IMR-90 (cell line): ENCODE data around the gene DNAI2. TPM values are rescaled to one million over a fixed set of nuclear protein-coding genes. Genes with fewer than 3 reads are reported as not detected.

Experiments
- ATAC-seq: fragments of 200-7000 bp; cut with Tn5 transposase; 2 replicates; pipeline ENCODE4 v1.9.1; 2020; ENCODE audit warnings: low read depth, mild to moderate bottlenecking, moderate library complexity
- BruUV-seq: library from RNA; stranded (reverse); fragments of 400-500 nt; replicated peaks from 2 replicates; lab custom pipeline; 2021; lab: Mats Ljungman, UMichigan
- CTCF ChIA-PET: fragments of 300-600 bp; formaldehyde crosslinking; extraction: SDS; loops from one replicate; lab custom pipeline; 2021; ENCODE audit warnings: antibody characterized with exemption; lab: Yijun Ruan, JAX
- POLR2A ChIA-PET: fragments of 300-600 bp; sonication (Branson Sonifier 250); formaldehyde crosslinking; loops from one replicate; lab custom pipeline; 2022; ENCODE audit warnings: antibody characterized with exemption; ENCODE audit not compliant: unreplicated experiment; lab: Charles Lee
- DNase-seq: peaks from one replicate; pipeline ENCODE4 v3.0.0; 2013
- H2AFZ ChIP-seq: replicated peaks from 2 replicates; pipeline ENCODE3; 2013; ENCODE audit warnings: low read length, mild to moderate bottlenecking; ENCODE audit not compliant: poor library complexity
- H2AK5ac ChIP-seq: 2 replicates; pipeline ENCODE4 v1.6.1; 2013; ENCODE audit warnings: low read depth, low read length, inconsistent platforms
- H2AK9ac ChIP-seq: replicated peaks from 2 replicates; pipeline ENCODE3; 2013; ENCODE audit warnings: mild to moderate bottlenecking, low read depth, low read length, moderate library complexity; ENCODE audit not compliant: poor library complexity
- H2BK120ac ChIP-seq: 2 replicates; pipeline ENCODE4 v1.6.1; 2013; ENCODE audit warnings: low read depth, low read length, inconsistent platforms
- H2BK15ac ChIP-seq: 3 replicates; pipeline ENCODE4 v1.6.1; 2013; ENCODE audit warnings: low read depth, low read length, inconsistent platforms
- H2BK20ac ChIP-seq: 2 replicates; pipeline ENCODE4 v1.6.1; 2013; ENCODE audit warnings: low read depth, mild to moderate bottlenecking, inconsistent platforms, low read length, moderate library complexity
- H2BK5ac ChIP-seq: 2 replicates; pipeline ENCODE4 v1.6.1; 2013; ENCODE audit warnings: mild to moderate bottlenecking, low read depth, low read length, inconsistent platforms; ENCODE audit not compliant: poor library complexity, severe bottlenecking
- H3K14ac ChIP-seq: replicated peaks from 2 replicates; pipeline ENCODE4 v1.6.1; 2013; ENCODE audit warnings: low read depth, low read length, inconsistent platforms
- H3K18ac ChIP-seq: 2 replicates; pipeline ENCODE4 v1.6.1; 2013; ENCODE audit warnings: low read depth, low read length, control low read depth
- H3K23ac ChIP-seq: 2 replicates; pipeline ENCODE4 v1.6.1; 2013; ENCODE audit warnings: low read depth, low read length, inconsistent platforms
- H3K27ac ChIP-seq: 2 replicates; pipeline ENCODE4 v1.5.1; 2013; ENCODE audit warnings: mild to moderate bottlenecking, control low read depth, low read length; ENCODE audit not compliant: insufficient read depth
- H3K27me3 ChIP-seq: 2 replicates; pipeline ENCODE4 v1.6.1; 2013; ENCODE audit warnings: low read length; ENCODE audit not compliant: control insufficient read depth, insufficient read depth
- H3K36me3 ChIP-seq: 2 replicates; pipeline ENCODE4 v1.6.1; 2013; ENCODE audit warnings: low read length, mixed read lengths; ENCODE audit not compliant: control insufficient read depth, insufficient read depth
- H3K4ac ChIP-seq: 2 replicates; pipeline ENCODE4 v1.6.1; 2013; ENCODE audit warnings: low read depth, low read length, inconsistent platforms
- H3K4me1 ChIP-seq: 2 replicates; pipeline ENCODE4 v1.6.1; 2013; ENCODE audit warnings: low read length, mixed read lengths; ENCODE audit not compliant: control insufficient read depth, insufficient read depth
- H3K4me2 ChIP-seq: 2 replicates; pipeline ENCODE4 v1.6.1; 2013; ENCODE audit warnings: low read depth, mild to moderate bottlenecking, control low read depth, low read length, moderate library complexity
- H3K4me3 ChIP-seq: 2 replicates; pipeline ENCODE4 v1.5.1; 2013; ENCODE audit warnings: low read depth, mild to moderate bottlenecking, control low read depth, low read length, moderate library complexity; ENCODE audit not compliant: insufficient read depth
- H3K56ac ChIP-seq: 2 replicates; pipeline ENCODE4 v1.6.1; 2013; ENCODE audit warnings: low read length, inconsistent platforms; ENCODE audit not compliant: insufficient read depth; ENCODE audit errors: extremely low read depth
- H3K79me1 ChIP-seq, 2 experiments: 2 replicates each; pipeline ENCODE4 v1.6.1; 2013; ENCODE audit warnings: low read length in 2 of 2, inconsistent platforms in 1 of 2, low read depth in 1 of 2
- H3K9ac ChIP-seq: 2 replicates; pipeline ENCODE4 v1.6.1; 2013; ENCODE audit warnings: low read depth, low read length, control low read depth
- H3K9me1 ChIP-seq: 2 replicates; pipeline ENCODE4 v1.6.1; 2013; ENCODE audit warnings: low read length, inconsistent platforms; ENCODE audit not compliant: insufficient read depth
- H3K9me3 ChIP-seq: 2 replicates; pipeline ENCODE4 v1.6.1; 2013; ENCODE audit warnings: low read length; ENCODE audit not compliant: control insufficient read depth, insufficient read depth
- H4K20me1 ChIP-seq: 2 replicates; pipeline ENCODE4 v1.6.1; 2013; ENCODE audit warnings: low read length, inconsistent platforms; ENCODE audit not compliant: insufficient read depth
- H4K5ac ChIP-seq: 2 replicates; pipeline ENCODE4 v1.6.1; 2013; ENCODE audit warnings: mild to moderate bottlenecking, low read depth, low read length, control low read depth
- H4K8ac ChIP-seq, 2 experiments: 2 replicates each; pipeline ENCODE4 v1.6.1; 2013; ENCODE audit warnings: low read depth in 2 of 2, low read length in 2 of 2, control low read depth in 1 of 2, inconsistent platforms in 1 of 2
- H4K91ac ChIP-seq: 2 replicates; pipeline ENCODE4 v1.6.1; 2013; ENCODE audit warnings: low read depth, low read length, inconsistent platforms; ENCODE audit not compliant: insufficient read depth
- MAFK ChIP-seq: IDR thresholded peaks from 2 replicates; pipeline ENCODE4 v1.6.1; 2012; ENCODE audit warnings: low read depth, low read length, improper control_type of control experiment
- RFX5 ChIP-seq: IDR thresholded peaks from 2 replicates; pipeline ENCODE4 v1.8.0; 2012; ENCODE audit warnings: low read depth, mild to moderate bottlenecking, low read length, moderate library complexity
- WGBS, 2 experiments: methylation state at CpG; one replicate each; pipeline versions ENCODE4 v1.1.5 to v1.1.7; 2013; ENCODE audit warnings: missing lambda C conversion rate in 2 of 2; ENCODE audit not compliant: insufficient read length in 1 of 2; ENCODE audit errors: extremely low coverage in 2 of 2; 5-methylcytosine and 5-hydroxymethylcytosine counted together
- dilution Hi-C: fragments of 300-500 bp; cut with HindIII; formaldehyde crosslinking; loops from one replicate; pipeline ENCODE4 v1.14.3; 2018; ENCODE audit warnings: low sequenced_read_pairs; ENCODE audit not compliant: unreplicated experiment
- in situ Hi-C: fragments of 300-500 bp; cut with MboI; formaldehyde crosslinking; loops from 3 replicates; pipeline ENCODE4 v1.14.3; 2019; ENCODE audit warnings: low sequenced_read_pairs, inconsistent platforms, mixed read lengths
- intact Hi-C: fragments of 100-400 bp; cut with micrococcal nuclease; formaldehyde crosslinking; loops from 2 replicates; pipeline ENCODE4 v1.10.0; 2022
- polyA plus RNA-seq, 3 experiments: library from polyadenylated mRNA; depleted of rRNA; stranded (reverse); fragments of >200 nt; gene quantifications; 2 replicates each; pipeline ENCODE4 v1.2.3, GENCODE V29; 2012; ENCODE audit warnings: low replicate concordance in 1 of 3
- total RNA-seq: library from RNA; depleted of rRNA; stranded (reverse); fragments of >200 nt; gene quantifications from 2 replicates; pipeline ENCODE4 v1.2.3, GENCODE V29; 2012
- TF ChIP-seq, protein P1 (sequence below): fragments of 150-350 bp; IDR thresholded peaks from 2 replicates; pipeline ENCODE4 v1.6.1; 2016; ENCODE audit warnings: low read depth, mild to moderate bottlenecking, low read length, moderate library complexity, borderline replicate concordance
- TF ChIP-seq, protein P2 (sequence below): conservative IDR thresholded peaks from 2 replicates; pipeline ENCODE4 v1.5.1; 2012; ENCODE audit warnings: mild to moderate bottlenecking, low read depth, low read length, improper control_type of control experiment

DNAI2 gene
- total and polyA plus RNA-seq, 2 of the 4 experiments (the other 2 are of a cell fraction) = not detected

- Histone ChIP-seq H3K14ac (no peak overlapping the region), H3K27me3 (peaks cover 16% of the 10 kb centered on the region; the same call in 1 of the 2 replicates), H2AFZ (peak overlapping the region; percentile 43), H3K9me1 (no peaks in the 10 kb centered on the region), H4K5ac (no peak overlapping the region), H3K4me3 (no peak overlapping the region), H2BK120ac (no peak overlapping the region), H4K20me1 (no peaks in the 10 kb centered on the region), H3K27ac (no peak overlapping the region), H2AK9ac (no peak overlapping the region), H3K23ac (no peak overlapping the region), H3K18ac (no peak overlapping the region), H3K56ac (no peak overlapping the region), H3K36me3 (no peaks in the 10 kb centered on the region), H4K91ac (no peak overlapping the region), H2AK5ac (no peak overlapping the region), H3K4me2 (no peak overlapping the region), H3K4ac (no peak overlapping the region), H4K8ac (no peak overlapping the region), H3K79me1 (no peaks in the 10 kb centered on the region), H3K9me3 (no peaks in the 10 kb centered on the region), H3K4me1 (no peaks in the 10 kb centered on the region), H3K9ac (no peak overlapping the region), H2BK5ac (no peak overlapping the region), H2BK20ac (no peak overlapping the region), H2BK15ac (no peak overlapping the region)
- ChIA-PET POLR2A (no interaction called here), CTCF (no interaction called here)
- no TSS peak for BruUV-seq
- in situ Hi-C loops (no loop called here), dilution Hi-C loops (no loop called here), intact Hi-C loops (no loop called here)
- no peak for DNase-seq
- WGBS, 2 experiments = 2% methylated on average over 16 of the region's 29 CpGs; no CpG with 5 or more reads in 1 of the 2 experiments
- no peak for ATAC-seq
- TF ChIP-seq, protein P1, sequence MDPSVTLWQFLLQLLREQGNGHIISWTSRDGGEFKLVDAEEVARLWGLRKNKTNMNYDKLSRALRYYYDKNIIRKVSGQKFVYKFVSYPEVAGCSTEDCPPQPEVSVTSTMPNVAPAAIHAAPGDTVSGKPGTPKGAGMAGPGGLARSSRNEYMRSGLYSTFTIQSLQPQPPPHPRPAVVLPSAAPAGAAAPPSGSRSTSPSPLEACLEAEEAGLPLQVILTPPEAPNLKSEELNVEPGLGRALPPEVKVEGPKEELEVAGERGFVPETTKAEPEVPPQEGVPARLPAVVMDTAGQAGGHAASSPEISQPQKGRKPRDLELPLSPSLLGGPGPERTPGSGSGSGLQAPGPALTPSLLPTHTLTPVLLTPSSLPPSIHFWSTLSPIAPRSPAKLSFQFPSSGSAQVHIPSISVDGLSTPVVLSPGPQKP = no peak
- TF ChIP-seq RFX5 (no peak), MAFK (no peak)
- TF ChIP-seq, protein P2, sequence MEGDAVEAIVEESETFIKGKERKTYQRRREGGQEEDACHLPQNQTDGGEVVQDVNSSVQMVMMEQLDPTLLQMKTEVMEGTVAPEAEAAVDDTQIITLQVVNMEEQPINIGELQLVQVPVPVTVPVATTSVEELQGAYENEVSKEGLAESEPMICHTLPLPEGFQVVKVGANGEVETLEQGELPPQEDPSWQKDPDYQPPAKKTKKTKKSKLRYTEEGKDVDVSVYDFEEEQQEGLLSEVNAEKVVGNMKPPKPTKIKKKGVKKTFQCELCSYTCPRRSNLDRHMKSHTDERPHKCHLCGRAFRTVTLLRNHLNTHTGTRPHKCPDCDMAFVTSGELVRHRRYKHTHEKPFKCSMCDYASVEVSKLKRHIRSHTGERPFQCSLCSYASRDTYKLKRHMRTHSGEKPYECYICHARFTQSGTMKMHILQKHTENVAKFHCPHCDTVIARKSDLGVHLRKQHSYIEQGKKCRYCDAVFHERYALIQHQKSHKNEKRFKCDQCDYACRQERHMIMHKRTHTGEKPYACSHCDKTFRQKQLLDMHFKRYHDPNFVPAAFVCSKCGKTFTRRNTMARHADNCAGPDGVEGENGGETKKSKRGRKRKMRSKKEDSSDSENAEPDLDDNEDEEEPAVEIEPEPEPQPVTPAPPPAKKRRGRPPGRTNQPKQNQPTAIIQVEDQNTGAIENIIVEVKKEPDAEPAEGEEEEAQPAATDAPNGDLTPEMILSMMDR = peak; percentile 12; the same call in 1 of the 2 replicates
Measured at GRCh38 chr17:74354123-74354522, 80.1 kb downstream of the DNAI2 start.
